Skeletal muscle tissue (tissue), 4 donors: ENCODE results near the gene GPR137B. TPM values are rescaled to one million over a fixed set of nuclear protein-coding genes. Genes with fewer than 3 reads are reported as not detected.

ENCODE experiments used
- H3K27ac ChIP-seq: one replicate; pipeline ENCODE4 v1.7.0; 2013; ENCODE audit warnings: mild to moderate bottlenecking, low read depth, low read length, inconsistent platforms
- H3K27me3 ChIP-seq, 3 donors: one replicate each; pipeline ENCODE4 v1.7.0; 2013; ENCODE audit warnings: low read length in 3 of 3; ENCODE audit not compliant: control insufficient read depth in 3 of 3, insufficient read depth in 3 of 3
- H3K36me3 ChIP-seq, 3 donors: one replicate each; pipeline ENCODE4 v1.7.0; 2013; ENCODE audit warnings: low read length in 3 of 3; ENCODE audit not compliant: control insufficient read depth in 3 of 3, insufficient read depth in 3 of 3
- H3K4me1 ChIP-seq, 3 donors: one replicate each; pipeline ENCODE4 v1.7.0; 2013; ENCODE audit warnings: low read length in 3 of 3, mild to moderate bottlenecking in 3 of 3; ENCODE audit not compliant: control insufficient read depth in 3 of 3, insufficient read depth in 3 of 3
- H3K4me3 ChIP-seq, 3 donors: one replicate each; pipeline ENCODE4 v1.7.0; 2013; ENCODE audit warnings: low read length in 3 of 3
- H3K9ac ChIP-seq, 3 donors: one replicate each; pipeline ENCODE4 v1.7.0; 2013; ENCODE audit warnings: low read length in 3 of 3, mild to moderate bottlenecking in 3 of 3, moderate library complexity in 2 of 3, low read depth in 1 of 3
- H3K9me3 ChIP-seq, 3 donors: one replicate each; pipeline ENCODE4 v1.7.0; 2013; ENCODE audit warnings: low read length in 3 of 3; ENCODE audit not compliant: control insufficient read depth in 3 of 3
- total RNA-seq: library from RNA; depleted of rRNA; stranded (reverse); fragments of >200 nt; gene quantifications from one replicate; pipeline ENCODE4 v1.2.3, GENCODE V29; 2014
- donor health status: Osteomylitis.

GPR137B gene
- total RNA-seq, 1 donor from 2014 or later = 8.9 TPM

GRCh38 chr1:236167154-236167553 lies 24.8 kb downstream of the GPR137B start:
- Histone ChIP-seq H3K27me3 (peaks cover 0 to 2% (median 0%) of the 10 kb centered on the region in 3 donors), H3K4me3 (no peak overlapping the region), H3K27ac (no peak overlapping the region), H3K9me3 (no peaks in the 10 kb centered on the region), H3K36me3 (no peaks in the 10 kb centered on the region), H3K4me1 (no peaks in the 10 kb centered on the region), H3K9ac (no peak overlapping the region)

- H3K27ac ChIP-seq = no peak overlapping the region
- H3K27me3 ChIP-seq = peaks cover 0 to 2% (median 0%) of the 10 kb centered on the region in 3 donors
- H3K9me3 ChIP-seq = no peaks in the 10 kb centered on the region
- H3K4me1 ChIP-seq = no peaks in the 10 kb centered on the region
- H3K4me3 ChIP-seq = no peak overlapping the region
- H3K9ac ChIP-seq = no peak overlapping the region
- no peaks in the 10 kb centered on the region for H3K36me3 ChIP-seq
Observed at GRCh38 chr1:236167578-236167977, 25.2 kb downstream of the GPR137B start.

- no peaks in the 10 kb centered on the region for H3K9me3 ChIP-seq
- no peaks in the 10 kb centered on the region for H3K36me3 ChIP-seq
- no peaks in the 10 kb centered on the region for H3K4me1 ChIP-seq
- no peak overlapping the region for H3K4me3 ChIP-seq
- H3K27ac ChIP-seq = no peak overlapping the region
- H3K27me3 ChIP-seq = peaks cover 0 to 2% (median 0%) of the 10 kb centered on the region in 3 donors
- H3K9ac ChIP-seq = no peak overlapping the region
Observed at GRCh38 chr1:236168716-236169429, 26.5 kb downstream of the GPR137B start.

- Histone ChIP-seq H3K36me3 (no peaks in the 10 kb centered on the region), H3K27me3 (no peaks in the 10 kb centered on the region), H3K9ac (no peak overlapping the region), H3K4me1 (no peaks in the 10 kb centered on the region), H3K9me3 (no peaks in the 10 kb centered on the region), H3K4me3 (no peak overlapping the region), H3K27ac (no peak overlapping the region)
Observed at GRCh38 chr1:236172041-236172579, 29.8 kb downstream of the GPR137B start.

GRCh38 chr1:236173174-236173767 lies 30.9 kb downstream of the GPR137B start:
- H3K36me3 ChIP-seq = no peaks in the 10 kb centered on the region

GRCh38 chr1:236175642-236176336 lies 33.5 kb downstream of the GPR137B start:
- no peaks in the 10 kb centered on the region for H3K9me3 ChIP-seq
- no peaks in the 10 kb centered on the region for H3K36me3 ChIP-seq
- no peaks in the 10 kb centered on the region for H3K27me3 ChIP-seq
- H3K9ac ChIP-seq = no peak overlapping the region
- no peaks in the 10 kb centered on the region for H3K4me1 ChIP-seq
- H3K4me3 ChIP-seq = no peak overlapping the region
- no peak overlapping the region for H3K27ac ChIP-seq

More at GRCh38 chr1:236173174-236173767, 30.9 kb downstream of the GPR137B start:
- H3K4me1 ChIP-seq = no peaks in the 10 kb centered on the region
- H3K4me3 ChIP-seq = no peak overlapping the region
- H3K27ac ChIP-seq = no peak overlapping the region
- H3K9me3 ChIP-seq = no peaks in the 10 kb centered on the region
- H3K27me3 ChIP-seq = no peaks in the 10 kb centered on the region
- no peak overlapping the region for H3K9ac ChIP-seq

- Histone ChIP-seq H3K9me3 (no peaks in the 10 kb centered on the region), H3K4me3 (no peak overlapping the region), H3K9ac (no peak overlapping the region), H3K27me3 (no peaks in the 10 kb centered on the region), H3K4me1 (no peaks in the 10 kb centered on the region), H3K36me3 (no peaks in the 10 kb centered on the region), H3K27ac (no peak overlapping the region)
Observed at GRCh38 chr1:236176337-236177336, 34.3 kb downstream of the GPR137B start.

- peaks cover 0 to 4% (median 0%) of the 10 kb centered on the region in 3 donors for H3K36me3 ChIP-seq
Observed at GRCh38 chr1:236179634-236180033, 37.3 kb downstream of the GPR137B start.

GRCh38 chr1:236181059-236181458 lies 38.7 kb downstream of the GPR137B start:
- Histone ChIP-seq H3K4me1 (no peaks in the 10 kb centered on the region), H3K36me3 (peaks cover 0 to 4% (median 0%) of the 10 kb centered on the region in 3 donors), H3K9ac (no peak overlapping the region), H3K27ac (no peak overlapping the region), H3K4me3 (no peak overlapping the region), H3K9me3 (no peaks in the 10 kb centered on the region), H3K27me3 (no peaks in the 10 kb centered on the region)

More at GRCh38 chr1:236179634-236180033, 37.3 kb downstream of the GPR137B start:
- H3K27me3 ChIP-seq = no peaks in the 10 kb centered on the region
- no peak overlapping the region for H3K9ac ChIP-seq
- H3K27ac ChIP-seq = no peak overlapping the region
- no peak overlapping the region for H3K4me3 ChIP-seq
- no peaks in the 10 kb centered on the region for H3K4me1 ChIP-seq
- no peaks in the 10 kb centered on the region for H3K9me3 ChIP-seq
